Measurements from ENCODE around the gene GZMM.
A peak's percentile ranks its signal among the peaks of the same experiment; 100 is the strongest.

Gene GZMM

GRCh38 chr19:543910-544608, at the start of gene GZMM:
TSS of gene GZMM (plus strand) at chr19:544053. CDS start at chr19:544072, 19 bp downstream.
- DNase-seq: peak; percentile 90

GRCh38 chr19:494171-495080, 49.4 kb upstream of the GZMM start:
- no peak for DNase-seq

GRCh38 chr19:495081-495401, 48.8 kb upstream of the GZMM start:
- DNase-seq: no peak

- DNase-seq: peak; percentile 52
Observed at GRCh38 chr19:495402-496111, 48.3 kb upstream of the GZMM start.

- no peak for DNase-seq
Observed at GRCh38 chr19:496112-496665, 47.7 kb upstream of the GZMM start, which contains the start of gene MADCAM1. TSS of gene MADCAM1 (plus strand) at chr19:496486. CDS start at chr19:496500, 14 bp downstream.

- DNase-seq: no peak
Observed at GRCh38 chr19:496986-497385, 46.9 kb upstream of the GZMM start.

- no peak for DNase-seq
Observed at GRCh38 chr19:497491-497868, 46.4 kb upstream of the GZMM start.

GRCh38 chr19:497869-498510, 45.9 kb upstream of the GZMM start:
- DNase-seq: no peak

- DNase-seq: no peak
Observed at GRCh38 chr19:498511-498891, 45.4 kb upstream of the GZMM start.

- DNase-seq: no peak
Observed at GRCh38 chr19:498977-499623, 44.8 kb upstream of the GZMM start.

- no peak for DNase-seq
Observed at GRCh38 chr19:501646-502045, 42.2 kb upstream of the GZMM start.

- no peak for DNase-seq
Observed at GRCh38 chr19:504616-505015, 39.2 kb upstream of the GZMM start.

- DNase-seq: peak; percentile 97
Observed at GRCh38 chr19:506404-507285, 37.2 kb upstream of the GZMM start.

GRCh38 chr19:507286-508203, 36.3 kb upstream of the GZMM start, which contains the start of gene TPGS1:
TSS of gene TPGS1 (plus strand) at chr19:507497. CDS start at chr19:507507, 10 bp downstream.
- DNase-seq: peak; percentile 80

GRCh38 chr19:508204-509150, 35.4 kb upstream of the GZMM start:
- no peak for DNase-seq

GRCh38 chr19:510606-511100, 33.2 kb upstream of the GZMM start:
- peak; percentile 95 for DNase-seq

- peak; percentile 91 for DNase-seq
Observed at GRCh38 chr19:511101-511851, 32.6 kb upstream of the GZMM start.
